ENCODE data around the gene MFSD11.

DNA sequence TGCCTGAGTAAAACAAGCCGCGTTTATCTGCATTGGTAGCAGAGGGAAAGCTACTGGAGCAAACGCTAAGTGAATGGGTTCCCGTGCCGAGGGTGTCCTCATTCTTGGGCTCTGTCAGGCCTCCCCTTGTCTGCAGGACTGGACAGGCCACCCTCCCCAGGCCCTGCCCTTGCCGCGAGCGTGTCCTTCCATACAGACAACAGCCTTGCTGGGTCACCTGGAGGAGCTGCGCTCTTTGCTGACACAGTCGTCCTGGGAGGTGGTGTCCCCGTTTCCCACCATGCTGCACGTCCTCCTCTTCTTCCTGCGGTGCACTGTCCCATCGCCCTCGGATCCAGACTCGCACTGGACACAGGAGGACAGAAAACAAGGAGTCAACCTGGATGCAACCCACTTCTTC, 19.4 kb upstream of the MFSD11 start:
- TF ChIP-seq, protein P1, sequence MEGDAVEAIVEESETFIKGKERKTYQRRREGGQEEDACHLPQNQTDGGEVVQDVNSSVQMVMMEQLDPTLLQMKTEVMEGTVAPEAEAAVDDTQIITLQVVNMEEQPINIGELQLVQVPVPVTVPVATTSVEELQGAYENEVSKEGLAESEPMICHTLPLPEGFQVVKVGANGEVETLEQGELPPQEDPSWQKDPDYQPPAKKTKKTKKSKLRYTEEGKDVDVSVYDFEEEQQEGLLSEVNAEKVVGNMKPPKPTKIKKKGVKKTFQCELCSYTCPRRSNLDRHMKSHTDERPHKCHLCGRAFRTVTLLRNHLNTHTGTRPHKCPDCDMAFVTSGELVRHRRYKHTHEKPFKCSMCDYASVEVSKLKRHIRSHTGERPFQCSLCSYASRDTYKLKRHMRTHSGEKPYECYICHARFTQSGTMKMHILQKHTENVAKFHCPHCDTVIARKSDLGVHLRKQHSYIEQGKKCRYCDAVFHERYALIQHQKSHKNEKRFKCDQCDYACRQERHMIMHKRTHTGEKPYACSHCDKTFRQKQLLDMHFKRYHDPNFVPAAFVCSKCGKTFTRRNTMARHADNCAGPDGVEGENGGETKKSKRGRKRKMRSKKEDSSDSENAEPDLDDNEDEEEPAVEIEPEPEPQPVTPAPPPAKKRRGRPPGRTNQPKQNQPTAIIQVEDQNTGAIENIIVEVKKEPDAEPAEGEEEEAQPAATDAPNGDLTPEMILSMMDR (conservative IDR thresholded peaks at IDR 0.05; ENCODE audit: low read depth, low read length) = no peak
- TF ChIP-seq EZH2 (IDR thresholded peaks at IDR 0.05; ENCODE audit: low read length, unreplicated experiment) = no peak
- no peak for TF ChIP-seq EZH2phosphoT487 (IDR thresholded peaks at IDR 0.05; ENCODE audit: borderline replicate concordance, low read length)
